Activated effector memory CD4-positive, alpha-beta T cell treated with anti-CD3 and anti-CD28 coated beads, Interleukin-2, amount 50 U/mL, for 16 hours (primary cell): ENCODE data around the gene DPPA3.
"Not testable (repeated sequence)": the region's sequence is repeated elsewhere in the genome, so short reads cannot be mapped to it uniquely, and the experiment has no call there.

Source experiments
- DNase-seq: peaks from one replicate; pipeline ENCODE4 v3.0.0-alpha.2; 2020

DPPA3 gene

GRCh38 chr12:7711133-7711532 lies at the start of gene DPPA3:
Gene DPPA3, plus strand, starts transcription at chr12:7711433. Its CDS starts 138 bp downstream, at chr12:7711571.
- DNase-seq = no peak

- no peak for DNase-seq
Measured at GRCh38 chr12:7661741-7662140, 49.5 kb upstream of the DPPA3 start.

GRCh38 chr12:7666595-7666994 lies 44.6 kb upstream of the DPPA3 start:
- DNase-seq = no peak

DNA sequence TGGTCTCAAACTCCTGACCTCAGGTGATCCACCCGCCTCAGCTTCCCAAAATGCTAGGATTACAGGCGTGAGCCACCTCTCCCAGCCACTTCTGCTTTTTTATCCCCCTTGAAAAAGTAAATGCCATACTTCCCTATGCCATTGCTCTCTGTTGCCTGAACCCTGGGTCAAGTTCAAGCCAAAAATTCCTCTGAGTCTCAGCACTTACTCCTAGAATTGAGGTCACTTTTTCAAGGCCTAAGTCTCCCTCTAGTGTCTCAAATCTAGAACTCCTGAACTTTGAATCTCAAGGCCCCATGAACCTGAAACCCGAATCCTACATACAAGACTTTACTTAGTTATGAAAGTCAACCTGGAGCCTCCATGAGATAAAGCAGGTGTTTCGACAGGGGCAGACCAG lies 44.1 kb upstream of the DPPA3 start:
- DNase-seq = no peak

DNA sequence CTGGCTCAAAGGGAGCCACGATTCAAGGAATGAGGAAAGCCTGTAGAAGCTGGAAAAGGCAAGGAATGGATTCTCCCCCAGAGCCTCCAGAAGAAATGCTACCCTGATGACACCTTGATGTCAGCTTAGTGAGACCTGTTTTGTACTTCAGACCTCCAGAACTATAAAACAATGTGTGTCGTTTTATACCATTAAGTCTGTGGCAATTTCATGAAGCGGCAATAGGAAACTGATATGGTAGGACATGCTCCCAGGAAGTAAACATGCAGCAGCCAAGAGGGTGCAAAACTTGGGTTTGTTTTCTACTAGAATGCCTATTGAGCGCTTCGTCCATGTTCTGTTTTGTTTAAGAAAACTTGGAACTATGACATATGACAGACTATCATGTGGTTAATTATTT lies 43.1 kb upstream of the DPPA3 start:
- DNase-seq = no peak

GRCh38 chr12:7675455-7675854 lies 35.8 kb upstream of the DPPA3 start:
- DNase-seq = not testable (repeated sequence)

DNA sequence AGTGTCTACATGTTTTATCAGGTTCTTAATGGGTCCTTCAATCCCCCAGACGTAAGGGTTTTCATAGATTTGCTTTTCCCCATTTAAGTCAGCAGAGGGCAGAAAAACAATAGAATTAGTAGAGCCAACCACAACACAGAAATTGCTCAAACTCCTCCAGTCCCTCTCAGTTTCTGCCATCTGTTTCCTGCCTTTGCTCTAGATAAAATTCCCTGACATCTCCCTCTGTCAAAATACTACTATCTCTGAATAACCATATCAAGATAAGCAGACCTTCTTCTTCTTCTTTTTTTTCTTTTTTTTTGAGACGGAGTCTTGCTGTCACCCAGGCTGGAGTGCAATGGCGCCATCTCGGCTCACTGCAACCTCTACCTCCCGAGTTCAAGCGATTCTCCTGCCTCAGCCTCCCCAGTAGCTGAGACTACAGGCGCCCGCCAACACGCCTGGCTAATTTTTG lies 33.8 kb upstream of the DPPA3 start:
- not testable (repeated sequence) for DNase-seq

DNA sequence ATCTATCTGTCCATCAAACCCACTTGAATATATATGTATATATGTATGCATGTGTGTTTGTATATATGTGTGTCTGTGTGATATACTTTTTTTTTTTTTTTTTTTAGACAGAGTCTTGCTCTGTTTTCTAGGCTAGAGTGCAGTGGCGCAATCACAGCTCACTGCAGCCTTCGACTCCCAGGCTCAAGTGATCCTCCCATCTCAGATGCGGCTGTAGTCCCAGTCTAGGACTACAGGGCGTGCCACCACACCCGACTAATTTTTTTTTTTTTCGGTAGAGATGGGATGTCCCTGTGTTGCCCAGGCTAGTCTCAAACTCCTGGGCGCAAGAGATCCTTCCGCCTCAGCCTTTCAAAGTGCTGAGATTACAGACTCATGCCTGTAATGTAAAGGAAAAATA lies 32.5 kb upstream of the DPPA3 start:
- DNase-seq = no peak

DNA sequence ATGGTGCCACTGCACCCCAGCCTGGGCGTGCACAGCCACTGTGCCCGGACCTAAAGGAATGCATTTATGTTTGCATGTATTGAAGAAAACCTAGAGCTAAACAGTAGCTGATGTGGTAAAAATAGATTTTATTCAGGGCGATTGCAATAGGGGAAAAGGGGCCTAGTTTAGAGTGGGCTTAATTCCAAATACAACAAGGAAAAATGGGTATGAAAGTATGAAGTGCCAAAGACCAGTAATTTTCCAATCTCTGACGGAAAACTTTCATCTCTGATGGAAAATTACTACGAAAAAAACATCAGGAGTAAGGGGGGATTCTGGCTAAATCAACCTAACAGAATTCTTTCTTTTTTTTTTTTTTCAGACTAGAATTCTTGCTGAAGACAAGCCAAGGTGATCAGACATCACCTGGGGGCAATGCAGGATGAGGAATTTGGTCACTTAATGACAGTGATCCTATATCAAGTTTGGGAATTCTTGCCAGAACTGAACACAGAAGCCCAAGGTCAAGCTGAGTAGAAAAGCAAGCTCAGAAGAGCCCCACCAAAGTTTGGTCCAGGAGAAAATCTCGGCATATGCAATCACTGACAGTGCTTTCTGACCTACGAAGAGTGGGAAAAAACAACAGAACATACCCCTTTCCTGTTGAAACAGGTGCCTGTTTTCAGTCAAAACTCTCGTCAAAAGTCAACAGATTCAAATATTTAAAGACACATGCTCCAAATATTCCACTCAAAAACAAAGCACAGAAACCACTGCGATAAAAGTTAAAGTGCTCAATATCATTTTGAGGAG lies 31.8 kb upstream of the DPPA3 start:
- no peak for DNase-seq

DNA sequence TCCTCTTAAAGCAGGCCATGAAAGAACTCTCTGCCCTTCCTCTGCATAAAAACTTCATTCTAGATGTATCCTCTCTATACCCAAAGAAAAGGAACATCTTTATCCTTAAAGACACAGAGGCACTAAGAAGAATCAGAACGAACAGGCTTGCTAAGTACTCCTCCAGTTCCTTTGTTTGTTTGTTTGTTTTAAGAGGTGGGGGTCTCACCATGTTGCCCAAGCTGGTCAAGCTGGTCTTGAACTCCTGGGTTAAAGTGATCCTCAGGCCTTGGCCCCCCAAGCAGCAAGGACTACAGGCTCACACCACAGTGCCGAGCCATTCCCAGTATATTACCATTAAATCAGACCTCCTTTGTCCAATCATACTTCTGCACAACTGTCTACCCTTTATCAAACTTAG lies 29.7 kb upstream of the DPPA3 start:
- DNase-seq = no peak

- no peak for DNase-seq
Measured at GRCh38 chr12:7693793-7694192, 17.4 kb upstream of the DPPA3 start.

DNA sequence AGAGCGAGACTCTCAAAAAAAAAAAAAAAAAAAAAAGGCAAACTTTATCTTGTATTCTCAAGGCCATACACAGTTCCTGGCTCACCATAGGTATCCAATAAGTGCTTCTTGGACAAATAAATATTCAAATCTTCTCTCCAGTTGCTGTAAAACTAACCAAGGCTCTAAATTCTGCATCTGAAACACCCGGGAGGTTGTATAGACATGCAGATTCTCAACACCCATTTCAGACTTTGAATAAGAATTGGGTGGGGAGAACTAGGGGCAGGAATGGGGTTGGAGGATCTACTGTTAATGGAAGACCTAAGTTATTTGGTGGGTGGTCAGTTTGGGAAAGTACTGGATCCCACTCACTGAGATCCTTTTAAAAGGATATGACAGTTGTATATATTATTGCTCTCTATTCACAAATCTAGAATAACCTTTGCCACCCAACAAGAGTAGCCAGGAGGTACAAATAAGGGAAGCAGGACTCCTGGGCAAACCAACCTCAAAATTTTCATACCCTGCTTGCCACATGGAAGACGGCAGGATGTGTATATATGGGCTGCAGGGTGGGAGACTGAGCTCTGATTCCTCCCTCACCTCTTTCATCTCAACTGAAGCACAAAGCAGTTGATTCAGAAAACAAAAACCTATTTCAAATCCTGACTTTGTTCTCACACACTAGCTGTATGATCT lies 16.5 kb upstream of the DPPA3 start:
- DNase-seq = no peak

DNA sequence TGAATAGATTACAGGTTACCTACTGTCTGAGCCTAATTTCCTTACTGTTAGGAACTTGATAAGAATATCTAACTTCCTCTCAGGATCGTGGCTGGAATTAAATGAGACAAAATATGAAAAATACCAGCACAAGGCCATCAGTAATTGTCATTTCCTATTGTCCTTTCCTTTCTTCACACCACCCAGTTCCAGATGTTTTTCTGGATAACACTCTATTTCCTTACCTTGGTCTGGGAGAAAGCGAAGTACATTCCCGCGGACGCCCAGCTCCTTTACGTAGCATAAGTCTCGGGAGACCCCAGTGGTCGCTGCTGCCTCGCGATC lies 16.0 kb upstream of the DPPA3 start:
- DNase-seq = no peak

- no peak for DNase-seq
Measured at GRCh38 chr12:7695566-7696197, 15.6 kb upstream of the DPPA3 start, which contains the start of gene GDF3. Gene GDF3, minus strand, starts transcription at chr12:7695775. Its CDS starts 47 bp downstream, at chr12:7695728.

- DNase-seq = no peak
Measured at GRCh38 chr12:7705846-7706245, 5.4 kb upstream of the DPPA3 start.

GRCh38 chr12:7709969-7710675 lies 1.1 kb upstream of the DPPA3 start:
- DNase-seq = no peak

DNA sequence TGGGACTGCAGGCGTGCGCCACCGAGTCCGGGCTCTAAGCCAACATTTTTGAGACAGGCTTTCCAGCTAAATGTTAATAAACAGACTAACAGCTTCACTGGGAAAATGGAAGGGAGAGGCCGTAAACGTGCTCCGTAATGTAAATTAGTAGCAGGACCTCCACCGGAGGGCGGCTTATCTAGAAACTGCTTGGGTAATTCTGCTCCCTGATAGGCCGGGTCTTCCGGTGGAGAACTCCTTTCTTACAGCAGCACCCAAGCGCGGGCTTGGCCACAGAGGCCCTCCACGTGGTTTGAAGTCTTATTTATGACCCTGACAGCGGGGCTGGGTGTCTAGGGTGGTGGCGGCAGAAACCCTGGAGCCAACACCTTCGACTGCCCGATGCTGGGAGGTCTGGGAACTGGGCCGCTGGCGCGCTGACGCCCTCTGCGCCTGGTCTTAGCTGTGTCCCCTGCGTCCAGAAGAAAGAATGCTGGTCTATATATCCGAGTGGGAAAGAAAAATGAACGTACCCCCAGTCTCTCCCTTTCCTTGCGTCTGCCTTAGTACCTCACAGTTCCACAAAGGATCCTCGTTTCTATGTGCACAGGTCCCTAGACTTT lies 1.7 kb downstream of the DPPA3 start:
- DNase-seq = no peak

GRCh38 chr12:7716381-7716780 lies 5.1 kb downstream of the DPPA3 start:
- DNase-seq = no peak

GRCh38 chr12:7719946-7720730 lies 8.9 kb downstream of the DPPA3 start:
- no peak for DNase-seq

DNA sequence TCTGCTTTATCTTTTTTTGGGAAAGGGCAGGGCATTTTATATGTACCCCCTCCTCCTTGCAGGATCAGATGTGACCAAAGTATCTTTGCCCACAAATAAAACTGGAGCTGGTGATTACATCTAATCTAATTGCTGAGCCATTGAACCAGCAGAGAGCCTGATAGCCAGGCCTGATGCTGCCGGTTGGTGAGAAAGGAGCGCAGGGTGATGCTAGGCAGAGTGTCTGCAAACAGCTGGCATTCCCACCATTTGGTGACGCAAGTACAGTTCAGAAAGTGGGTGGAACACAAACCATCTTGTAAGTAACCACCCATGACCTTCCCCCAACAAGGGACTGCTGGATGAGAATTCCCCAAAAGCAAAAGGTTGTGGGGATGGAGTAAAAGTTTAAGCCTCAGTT lies 12.7 kb downstream of the DPPA3 start:
- no peak for DNase-seq

- no peak for DNase-seq
Measured at GRCh38 chr12:7729746-7730145, 18.5 kb downstream of the DPPA3 start.

DNA sequence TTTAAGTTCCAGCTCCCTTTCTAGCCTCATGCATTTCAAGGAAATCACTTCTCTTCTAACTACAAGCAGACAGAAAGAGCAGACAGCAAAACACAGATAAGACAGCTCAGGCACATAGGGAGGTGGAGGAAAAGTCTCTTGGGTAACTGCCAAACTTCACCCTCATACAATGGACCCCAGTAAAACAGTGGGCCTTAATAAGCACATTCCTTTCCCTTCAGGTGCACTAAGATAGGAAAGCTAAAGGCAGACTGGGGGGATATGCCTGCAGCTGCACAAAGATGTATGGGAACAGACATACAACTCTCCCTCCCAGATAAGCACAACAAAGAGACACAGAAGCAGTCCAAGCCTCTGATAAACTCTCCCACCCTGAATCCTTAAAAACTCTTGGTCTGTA lies 19.8 kb downstream of the DPPA3 start:
- not testable (repeated sequence) for DNase-seq
